BE2C (cell line): Measurements from ENCODE around the gene HOXB3.
A peak's percentile ranks its signal among the peaks of the same experiment; 100 is the strongest.

Experiments used
- DNase-seq: peaks from one replicate; pipeline ENCODE4 v3.0.0-alpha.2; 2020
- H3K27me3 ChIP-seq: fragments of 250-450 bp; sonication (Bioruptor Pico); 2 replicates; pipeline ENCODE4 v1.5.1; 2020; ENCODE audit warnings: mild to moderate bottlenecking
- H3K36me3 ChIP-seq: fragments of 250-450 bp; sonication (Bioruptor Pico); 2 replicates; pipeline ENCODE4 v1.5.1; 2020; ENCODE audit warnings: mild to moderate bottlenecking
- H3K4me1 ChIP-seq: fragments of 250-450 bp; sonication (Bioruptor Pico); 2 replicates; pipeline ENCODE4 v1.5.1; 2020
- H3K4me3 ChIP-seq: 2 replicates; pipeline ENCODE4 v1.5.1; 2011; ENCODE audit warnings: low read depth, low read length
- H3K9me3 ChIP-seq: fragments of 250-450 bp; sonication (Bioruptor Pico); 2 replicates; pipeline ENCODE4 v1.5.1; 2020
- CTCF ChIP-seq: IDR thresholded peaks from 2 replicates; pipeline ENCODE4 v1.5.1; 2012; ENCODE audit warnings: mild to moderate bottlenecking, low read depth, low read length

HOXB3 gene

GRCh38 chr17:48617471-48618255 lies 27.6 kb upstream of the HOXB3 start:
- no peak for DNase-seq
- Histone ChIP-seq H3K27me3 (peaks cover 96% of the 10 kb centered on the region), H3K4me1 (no peaks in the 10 kb centered on the region), H3K36me3 (no peaks in the 10 kb centered on the region), H3K4me3 (no peak overlapping the region), H3K9me3 (no peaks in the 10 kb centered on the region)
- no peak for TF ChIP-seq CTCF

- Histone ChIP-seq H3K4me3 (no peak overlapping the region), H3K9me3 (no peaks in the 10 kb centered on the region), H3K27me3 (peaks cover 96% of the 10 kb centered on the region), H3K36me3 (no peaks in the 10 kb centered on the region), H3K4me1 (no peaks in the 10 kb centered on the region)
- TF ChIP-seq CTCF: no peak
- no peak for DNase-seq
Measured at GRCh38 chr17:48616717-48617470, 26.9 kb upstream of the HOXB3 start.

GRCh38 chr17:48615963-48616716 lies 26.1 kb upstream of the HOXB3 start:
- DNase-seq: no peak
- peaks cover 95% of the 10 kb centered on the region for H3K27me3 ChIP-seq
- H3K9me3 ChIP-seq: no peaks in the 10 kb centered on the region
- TF ChIP-seq CTCF: no peak
- H3K4me3 ChIP-seq: no peak overlapping the region
- no peaks in the 10 kb centered on the region for H3K4me1 ChIP-seq
- H3K36me3 ChIP-seq: no peaks in the 10 kb centered on the region

GRCh38 chr17:48615047-48615962 lies 25.3 kb upstream of the HOXB3 start, which contains the start of gene HOXB8:
HOXB8 (minus strand) TSS chr17:48615292; CDS start chr17:48614704, 588 bp downstream.
- no peak for DNase-seq
- no peaks in the 10 kb centered on the region for H3K4me1 ChIP-seq
- TF ChIP-seq CTCF: no peak
- no peaks in the 10 kb centered on the region for H3K36me3 ChIP-seq
- no peaks in the 10 kb centered on the region for H3K9me3 ChIP-seq
- H3K4me3 ChIP-seq: no peak within 1 kb of the TSS
- H3K27me3 ChIP-seq: peaks cover 95% of the 10 kb centered on the region

- Histone ChIP-seq H3K4me3 (no peak overlapping the region), H3K4me1 (no peaks in the 10 kb centered on the region), H3K27me3 (peaks cover 95% of the 10 kb centered on the region), H3K36me3 (no peaks in the 10 kb centered on the region), H3K9me3 (no peaks in the 10 kb centered on the region)
- peak; percentile 27 for DNase-seq
- no peak for TF ChIP-seq CTCF
Measured at GRCh38 chr17:48613862-48614694, 24.0 kb upstream of the HOXB3 start.
